GM12878 (cell line): ENCODE measurements around the gene GLS. TPM values are rescaled to one million over a fixed set of nuclear protein-coding genes. Genes with fewer than 3 reads are reported as not detected.
"Not testable (repeated sequence)": the region's sequence is repeated elsewhere in the genome, so short reads cannot be mapped to it uniquely, and the experiment has no call there.

Experiments
- ATAC-seq: fragments of 200-7000 bp; cut with Tn5 transposase; 3 replicates; pipeline ENCODE4 v1.9.1; 2020; ENCODE audit warnings: mild to moderate bottlenecking, moderate library complexity
- BruUV-seq: library from RNA; stranded (reverse); fragments of 400-500 nt; replicated peaks from 2 replicates; lab custom pipeline; 2021; lab: Mats Ljungman, UMichigan
- CTCF ChIA-PET: fragments of 300-600 bp; sonication (Branson Sonifier 250); formaldehyde crosslinking; extraction: SDS; loops from one replicate; lab custom pipeline; 2021; ENCODE audit warnings: inconsistent platforms; lab: Yijun Ruan, JAX
- POLR2A ChIA-PET: fragments of 350-600 bp; formaldehyde crosslinking; extraction: SDS; loops from one replicate; lab custom pipeline; 2021; ENCODE audit warnings: inconsistent platforms; lab: Charles Lee
- RAD21 ChIA-PET: fragments of 300-600 bp; sonication (Branson Sonifier 250); formaldehyde crosslinking; loops from one replicate; lab custom pipeline; 2023; ENCODE audit warnings: antibody characterized with exemption; ENCODE audit not compliant: unreplicated experiment; lab: Charles Lee
- SMC1A ChIA-PET: fragments of 300-600 bp; sonication (Branson Sonifier 250); formaldehyde crosslinking; loops from one replicate; lab custom pipeline; 2023; ENCODE audit not compliant: unreplicated experiment, uncharacterized antibody; lab: Charles Lee
- DNase-seq: peaks from one replicate; pipeline ENCODE4 v3.0.0-alpha.2; 2011; ENCODE audit warnings: low read depth, low spot score
- FAIRE-seq: peaks from 3 replicates; lab custom pipeline; 2011; peaks lifted over from hg19 to GRCh38; lab: Jason Lieb, UNC
- H2AFZ ChIP-seq: 2 replicates; pipeline ENCODE4 v1.6.0; 2011; ENCODE audit warnings: low read depth, low read length, control low read depth; ENCODE audit not compliant: control insufficient read depth
- H3K27ac ChIP-seq: 2 replicates; pipeline ENCODE4 v1.5.1; 2011; ENCODE audit warnings: control low read depth; ENCODE audit not compliant: control insufficient read depth, insufficient read depth
- H3K27me3 ChIP-seq, 2 experiments: replicated peaks in 1 of 2; 2 replicates each; pipeline versions ENCODE4 v1.6.0 to v1.6.1; 2011; ENCODE audit warnings: low read length in 1 of 2; ENCODE audit not compliant: control insufficient read depth in 2 of 2, insufficient read depth in 2 of 2
- H3K36me3 ChIP-seq, 2 experiments: 2 replicates each; pipeline ENCODE4 v1.5.1; 2011; ENCODE audit warnings: low read length in 1 of 2; ENCODE audit not compliant: control insufficient read depth in 2 of 2, insufficient read depth in 2 of 2
- H3K4me1 ChIP-seq: 2 replicates; pipeline ENCODE4 v1.6.1; 2011; ENCODE audit warnings: mild to moderate bottlenecking, low read length, moderate library complexity, mixed read lengths; ENCODE audit not compliant: control insufficient read depth, insufficient read depth
- H3K4me2 ChIP-seq: 2 replicates; pipeline ENCODE4 v1.6.0; 2011; ENCODE audit warnings: control low read depth; ENCODE audit not compliant: control insufficient read depth, insufficient read depth
- H3K4me3 ChIP-seq: fragments of 200-600 bp; sonication (generic); 2 replicates; pipeline ENCODE4 v1.5.1; 2016
- H3K79me2 ChIP-seq: 2 replicates; pipeline ENCODE4 v1.6.0; 2011; ENCODE audit warnings: low read length; ENCODE audit not compliant: control insufficient read depth, insufficient read depth
- H3K9ac ChIP-seq: 2 replicates; pipeline ENCODE4 v1.8.0; 2011; ENCODE audit warnings: low read length, control low read depth, mixed read lengths; ENCODE audit not compliant: control insufficient read depth, insufficient read depth
- H3K9me3 ChIP-seq: replicated peaks from 3 replicates; pipeline ENCODE4 v1.5.1; 2011; ENCODE audit warnings: mild to moderate bottlenecking, low read length; ENCODE audit not compliant: control insufficient read depth, insufficient read depth
- H4K20me1 ChIP-seq: 2 replicates; pipeline ENCODE4 v1.6.0; 2011; ENCODE audit not compliant: control insufficient read depth, insufficient read depth
- BHLHE40 ChIP-seq, 2 experiments: fragments of 450-650 bp in 1 of 2; IDR thresholded peaks; 2 replicates each; pipeline ENCODE4 v1.6.1; 2011 to 2017; ENCODE audit warnings: low read depth in 2 of 2, borderline replicate concordance in 1 of 2, improper control_type of control experiment in 1 of 2, low read length in 1 of 2, mild to moderate bottlenecking in 1 of 2
- BRCA1 ChIP-seq: IDR thresholded peaks from 2 replicates; pipeline ENCODE4 v1.6.1; 2011; ENCODE audit warnings: low read depth, low read length, improper control_type of control experiment
- CBFB ChIP-seq: IDR thresholded peaks from 2 replicates; pipeline ENCODE4 v1.6.1; 2016; ENCODE audit warnings: antibody characterized with exemption, low read depth
- CBX5 ChIP-seq: sonication (generic); IDR thresholded peaks from 2 replicates; pipeline ENCODE4 v1.6.1; 2016; ENCODE audit warnings: low read depth, moderate library complexity, mild to moderate bottlenecking, inconsistent platforms
- EGR1 ChIP-seq, 2 experiments: IDR thresholded peaks; 1 replicate in 1 of 2; 2 replicates in 1 of 2; pipeline ENCODE4 v1.6.1; 2011 to 2012; ENCODE audit warnings: low read depth in 2 of 2, low read length in 2 of 2, borderline replicate concordance in 1 of 2, mild to moderate bottlenecking in 1 of 2, moderate library complexity in 1 of 2
- ETV6 ChIP-seq, 2 experiments: fragments of 450-650 bp in 1 of 2; IDR thresholded peaks in 1 of 2; conservative IDR thresholded peaks in 1 of 2; 2 replicates each; pipeline ENCODE4 v1.6.1; 2014; ENCODE audit warnings: antibody characterized with exemption in 1 of 2, borderline replicate concordance in 1 of 2, low read depth in 1 of 2, mild to moderate bottlenecking in 1 of 2, moderate library complexity in 1 of 2
- HDGF ChIP-seq: fragments of 450-650 bp; IDR thresholded peaks from 2 replicates; pipeline ENCODE4 v1.6.1; 2016; ENCODE audit warnings: antibody characterized with exemption
- JUNB ChIP-seq: IDR thresholded peaks from 2 replicates; pipeline ENCODE4 v1.6.1; 2016; ENCODE audit warnings: antibody characterized with exemption, mild to moderate bottlenecking
- KDM1A ChIP-seq: fragments of 200-600 bp; sonication (generic); IDR thresholded peaks from 2 replicates; pipeline ENCODE4 v1.6.1; 2016; ENCODE audit warnings: borderline replicate concordance
- NFIC ChIP-seq: IDR thresholded peaks from 2 replicates; pipeline ENCODE4 v1.6.1; 2012; ENCODE audit warnings: low read depth, mild to moderate bottlenecking, inconsistent platforms, low read length, moderate library complexity
- NR2C1 ChIP-seq: fragments of 450-650 bp; IDR thresholded peaks from 2 replicates; pipeline ENCODE4 v1.6.1; 2017; ENCODE audit warnings: antibody characterized with exemption, mild to moderate bottlenecking, moderate library complexity
- NR2F1 ChIP-seq: fragments of 450-650 bp; conservative IDR thresholded peaks from 2 replicates; pipeline ENCODE4 v1.6.1; 2017; ENCODE audit warnings: mild to moderate bottlenecking
- SREBF2 ChIP-seq: IDR thresholded peaks from 2 replicates; pipeline ENCODE4 v1.6.1; 2012; ENCODE audit warnings: mild to moderate bottlenecking, low read length
- STAT1 ChIP-seq: fragments of 450-650 bp; conservative IDR thresholded peaks from 2 replicates; pipeline ENCODE4 v1.6.1; 2014; ENCODE audit warnings: antibody characterized with exemption, mild to moderate bottlenecking
- ZNF622 ChIP-seq: fragments of 450-650 bp; IDR thresholded peaks from 2 replicates; pipeline ENCODE4 v1.6.1; 2017; ENCODE audit warnings: mild to moderate bottlenecking, inconsistent platforms
- WGBS: methylation state at CpG from one replicate; pipeline ENCODE4 v1.1.6; 2016; ENCODE audit warnings: low lambda C conversion rate; ENCODE audit not compliant: insufficient replicate concordance, insufficient coverage; ENCODE audit errors: missing lambda C conversion rate; 5-methylcytosine and 5-hydroxymethylcytosine counted together
- in situ Hi-C: fragments of 300-500 bp; cut with MboI; formaldehyde crosslinking; loops from 9 replicates; pipeline ENCODE4 v1.14.3; 2018; ENCODE audit warnings: mixed read lengths
- intact Hi-C: fragments of 100-400 bp; cut with micrococcal nuclease; formaldehyde crosslinking; loops from one replicate; pipeline ENCODE4 v1.14.2; 2022; ENCODE audit not compliant: unreplicated experiment
- polyA plus RNA-seq, 11 experiments: library from polyadenylated mRNA; depleted of rRNA in 4 of 11; unstranded in 6 of 11; stranded (reverse) in 5 of 11; fragments of >200 nt; fragmentation: Nextera tagmentation in 4 of 11; fragmentation: Illumina TruSeq in 1 of 11; extraction: Ambion mirVana in 4 of 11; extraction: Trizol in 1 of 11; gene quantifications; 1 replicate in 1 of 11; 2 replicates in 10 of 11; pipeline versions ENCODE4 v1.2.1 to v1.2.3, GENCODE V29; 2011 to 2016; ENCODE audit warnings: inconsistent platforms in 2 of 11, missing spikeins in 2 of 11, low read depth in 1 of 11
- total RNA-seq, 4 experiments: library from RNA; depleted of rRNA in 3 of 4; stranded (reverse); fragments of >200 nt in 3 of 4; fragmentation: Illumina TruSeq in 1 of 4; extraction: Trizol in 1 of 4; gene quantifications; 2 replicates each; pipeline versions ENCODE4 v1.2.1 to v1.2.3, GENCODE V29; 2013 to 2021
- TF ChIP-seq, protein P1 (sequence below): fragments of 450-650 bp; IDR thresholded peaks from 2 replicates; pipeline ENCODE4 v1.6.1; 2016; ENCODE audit warnings: mild to moderate bottlenecking

The GLS gene
- total and polyA plus RNA-seq, 10 of the 15 experiments (the other 5 are each of a cell fraction or from before 2014, with no cell fraction given): 15.7 to 145 (median 70.8) TPM

DNA sequence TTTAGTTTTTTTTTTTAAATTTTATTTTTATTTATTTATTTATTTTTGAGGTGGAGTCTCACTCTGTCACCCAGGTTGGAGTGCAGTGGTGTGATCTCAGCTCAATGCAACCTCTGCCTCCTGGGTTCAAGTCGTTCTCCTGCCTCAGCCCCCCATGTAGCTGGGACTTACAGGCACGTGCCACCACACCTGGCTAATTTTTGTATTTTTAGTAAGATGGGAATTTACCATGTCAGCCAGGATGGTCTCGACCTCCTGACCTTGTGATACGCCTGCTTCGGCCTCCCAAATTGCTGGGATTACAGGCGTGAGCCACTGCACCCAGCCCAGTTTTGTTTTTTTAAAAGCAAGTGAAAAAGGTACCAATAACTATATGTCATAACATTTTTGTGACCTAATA is 5.2 kb downstream of the GLS start:
- POLR2A ChIA-PET: interaction anchor here (0.7 to 6.5 kb wide), 4 partner anchors 14 to 225 kb away, joined by 3 to 28 read pairs (median 5); no protein-coding TSS in a partner anchor
- in situ Hi-C loops: loop anchor here (25.0 kb wide), 1 partner anchor 776 kb away; no protein-coding TSS in a partner anchor

GRCh38 chr2:190887089-190887488 is 6.5 kb downstream of the GLS start:
- Histone ChIP-seq H3K36me3 (0 out of 4 replicates have a peak, but pooled peaks cover 0 to 5% of the 10 kb centered on the region in 2 experiments), H3K9me3 (no peaks in the 10 kb centered on the region), H3K4me1 (peaks cover 28% of the 10 kb centered on the region), H3K9ac (no peak overlapping the region; the same call in 1 of the 2 replicates), H4K20me1 (no peaks in the 10 kb centered on the region; the same call in 1 of the 2 replicates), H3K27me3 (no peaks in the 10 kb centered on the region), H3K27ac (peak overlapping the region; percentile 95; the same call in 1 of the 2 replicates), H3K79me2 (peaks cover 98% of the 10 kb centered on the region), H3K4me3 (0 out of 2 replicates have a peak overlapping the region, but pooled peaks have one; percentile 22), H2AFZ (no peak overlapping the region), H3K4me2 (peak overlapping the region; percentile 74)
- ATAC-seq: peak; percentile 66
- peak; percentile 7 for FAIRE-seq
- RAD21 ChIA-PET: interaction anchor here (1.1 to 2.5 kb wide), 6 partner anchors 11 to 132 kb away, joined by 3 to 11 read pairs (median 5); no protein-coding TSS in a partner anchor
- WGBS: 19% methylated on average over 2 of the region's 2 CpGs
- CTCF ChIA-PET: interaction anchor here (0.7 to 2.0 kb wide), 4 partner anchors 37 to 121 kb away, joined by 3 to 6 read pairs (median 4); no protein-coding TSS in a partner anchor
- intact Hi-C loops (loop anchor here (10.0 kb wide), 1 partner anchor 232 kb away; no protein-coding TSS in a partner anchor), in situ Hi-C loops (loop anchor here (25.0 kb wide), 1 partner anchor 775 kb away; no protein-coding TSS in a partner anchor)
- POLR2A ChIA-PET: interaction anchor here (0.6 to 6.5 kb wide), 8 partner anchors 12 to 133 kb away, joined by 3 to 28 read pairs (median 3); no protein-coding TSS in a partner anchor
- SMC1A ChIA-PET: interaction anchor here (0.7 to 5.3 kb wide), 15 partner anchors 9 to 223 kb away, joined by 3 to 23 read pairs (median 6); no protein-coding TSS in a partner anchor
- no TSS peak for BruUV-seq
- peak; percentile 48 for DNase-seq
- TF ChIP-seq ZNF622 (no peak), NR2C1 (no peak), BRCA1 (no peak), EGR1 (IDR thresholded peaks at IDR 0.05; ENCODE audit: borderline replicate concordance in 1 of 2, low read depth in 2 of 2, low read length in 2 of 2) (no peak), CBFB (no peak), SREBF2 (no peak), JUNB (peak; percentile 73), STAT1 (no peak), CBX5 (no peak), NFIC (0 out of 2 replicates have a peak, but pooled peaks have one; percentile 37), ETV6 (conservative IDR thresholded peaks at IDR 0.05 in 1 of 2, IDR thresholded peaks at IDR 0.05 in 1 of 2; ENCODE audit: borderline replicate concordance in 1 of 2, low read depth in 1 of 2) (no peak), HDGF (no peak), KDM1A (no peak)
- TF ChIP-seq, protein P1, sequence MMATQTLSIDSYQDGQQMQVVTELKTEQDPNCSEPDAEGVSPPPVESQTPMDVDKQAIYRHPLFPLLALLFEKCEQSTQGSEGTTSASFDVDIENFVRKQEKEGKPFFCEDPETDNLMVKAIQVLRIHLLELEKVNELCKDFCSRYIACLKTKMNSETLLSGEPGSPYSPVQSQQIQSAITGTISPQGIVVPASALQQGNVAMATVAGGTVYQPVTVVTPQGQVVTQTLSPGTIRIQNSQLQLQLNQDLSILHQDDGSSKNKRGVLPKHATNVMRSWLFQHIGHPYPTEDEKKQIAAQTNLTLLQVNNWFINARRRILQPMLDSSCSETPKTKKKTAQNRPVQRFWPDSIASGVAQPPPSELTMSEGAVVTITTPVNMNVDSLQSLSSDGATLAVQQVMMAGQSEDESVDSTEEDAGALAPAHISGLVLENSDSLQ: no peak

More for the DNA sequence above, 5.2 kb downstream of the GLS start:
- not testable (repeated sequence) for H4K20me1 ChIP-seq, H2AFZ ChIP-seq, H3K9me3 ChIP-seq, ATAC-seq, H3K27me3 ChIP-seq, FAIRE-seq, H3K36me3 ChIP-seq, BruUV-seq, DNase-seq
- RAD21 ChIA-PET: interaction anchor here (0.9 to 2.0 kb wide), 7 partner anchors 12 to 235 kb away, joined by 3 to 8 read pairs (median 3); no protein-coding TSS in a partner anchor
- CTCF ChIA-PET: interaction anchor here (0.7 to 2.5 kb wide), 7 partner anchors 32 to 207 kb away, joined by 3 to 12 read pairs (median 4); no protein-coding TSS in a partner anchor
- H3K4me2 ChIP-seq: peak overlapping the region; percentile 74
- peaks cover 22% of the 10 kb centered on the region for H3K4me1 ChIP-seq
- SMC1A ChIA-PET: interaction anchor here (0.7 to 5.3 kb wide), 14 partner anchors 22 to 223 kb away, joined by 3 to 23 read pairs (median 4); no protein-coding TSS in a partner anchor
- intact Hi-C loops: loop anchor here (10.0 kb wide), 1 partner anchor 231 kb away; no protein-coding TSS in a partner anchor
- peak overlapping the region; percentile 69 for H3K4me3 ChIP-seq
- TF ChIP-seq NR2F1 (peak; percentile 30; the same call in 1 of the 2 replicates), BHLHE40 (IDR thresholded peaks at IDR 0.05; ENCODE audit: borderline replicate concordance in 1 of 2, low read depth in 2 of 2, low read length in 1 of 2) (peak in 1 of 2 experiments; percentile 80; a peak in 1 of 4 replicates)
- peak overlapping the region; percentile 95 for H3K27ac ChIP-seq
- peak overlapping the region; percentile 48 for H3K9ac ChIP-seq
- H3K79me2 ChIP-seq: peaks cover 98% of the 10 kb centered on the region
- WGBS: 21% methylated on average over 6 of the region's 6 CpGs
